Astrocyte (in vitro differentiated cells and primary cell): ENCODE results near the gene FGFRL1. TPM values are rescaled to one million over a fixed set of nuclear protein-coding genes. Genes with fewer than 3 reads are reported as not detected.

ENCODE experiments used
- DNase-seq: peaks from one replicate; pipeline ENCODE4 v3.0.0-alpha.2; 2010; ENCODE audit warnings: low read depth
- FAIRE-seq: peaks from 2 replicates; lab custom pipeline; 2011; peaks lifted over from hg19 to GRCh38; lab: Jason Lieb, UNC
- H2AFZ ChIP-seq: 2 replicates; pipeline ENCODE4 v1.6.0; 2012; ENCODE audit warnings: low read depth, low read length, inconsistent platforms
- H3K27ac ChIP-seq: 2 replicates; pipeline ENCODE4 v1.5.1; 2011; ENCODE audit warnings: low read depth, low read length, inconsistent platforms
- H3K27me3 ChIP-seq: 2 replicates; pipeline ENCODE4 v1.6.0; 2011; ENCODE audit warnings: low read length, inconsistent platforms; ENCODE audit not compliant: insufficient read depth
- H3K36me3 ChIP-seq: 2 replicates; pipeline ENCODE4 v1.5.1; 2011; ENCODE audit warnings: low read length, inconsistent platforms; ENCODE audit not compliant: insufficient read depth
- H3K4me1 ChIP-seq: 2 replicates; pipeline ENCODE4 v1.5.1; 2011; ENCODE audit warnings: low read length, inconsistent platforms; ENCODE audit not compliant: insufficient read depth
- H3K4me2 ChIP-seq: 2 replicates; pipeline ENCODE4 v1.6.0; 2012; ENCODE audit warnings: low read length, inconsistent platforms
- H3K4me3 ChIP-seq: 2 replicates; pipeline ENCODE4 v1.5.1; 2011; ENCODE audit warnings: low read depth, mild to moderate bottlenecking, low read length, inconsistent platforms; ENCODE audit not compliant: insufficient read depth
- H3K79me2 ChIP-seq: 2 replicates; pipeline ENCODE4 v1.6.0; 2012; ENCODE audit warnings: mild to moderate bottlenecking, low read length, inconsistent platforms; ENCODE audit not compliant: insufficient read depth
- H3K9ac ChIP-seq: 2 replicates; pipeline ENCODE4 v1.6.0; 2012; ENCODE audit warnings: mild to moderate bottlenecking, low read length, inconsistent platforms
- H3K9me3 ChIP-seq: 2 replicates; pipeline ENCODE4 v1.5.1; 2012; ENCODE audit warnings: low read depth, mild to moderate bottlenecking, low read length, inconsistent platforms; ENCODE audit not compliant: insufficient read depth
- H4K20me1 ChIP-seq: 2 replicates; pipeline ENCODE4 v1.6.0; 2012; ENCODE audit warnings: low read length, inconsistent platforms; ENCODE audit not compliant: insufficient read depth
- H3K27ac Mint-ChIP-seq: one replicate; pipeline ENCODE4 v1.8.0; 2021; ENCODE audit warnings: mild to moderate bottlenecking, mixed read lengths; ENCODE audit not compliant: unreplicated experiment
- H3K27me3 Mint-ChIP-seq: one replicate; pipeline ENCODE4 v1.8.0; 2021; ENCODE audit warnings: low read depth, mixed read lengths; ENCODE audit not compliant: unreplicated experiment
- H3K36me3 Mint-ChIP-seq: one replicate; pipeline ENCODE4 v1.8.0; 2021; ENCODE audit warnings: low read depth, mixed read lengths; ENCODE audit not compliant: unreplicated experiment
- H3K4me1 Mint-ChIP-seq: one replicate; pipeline ENCODE4 v1.8.0; 2021; ENCODE audit warnings: low read depth, mixed read lengths; ENCODE audit not compliant: unreplicated experiment
- H3K4me3 Mint-ChIP-seq: one replicate; pipeline ENCODE4 v1.8.0; 2021; ENCODE audit warnings: mild to moderate bottlenecking, moderate library complexity, mixed read lengths; ENCODE audit not compliant: unreplicated experiment
- H3K9me3 Mint-ChIP-seq: one replicate; pipeline ENCODE4 v1.8.0; 2021; ENCODE audit warnings: mild to moderate bottlenecking, mixed read lengths; ENCODE audit not compliant: unreplicated experiment
- CTCF ChIP-seq: IDR thresholded peaks from 2 replicates; pipeline ENCODE4 v1.5.1; 2011; ENCODE audit warnings: low read depth, mild to moderate bottlenecking, inconsistent platforms, low read length, moderate library complexity; ENCODE audit not compliant: insufficient read depth
- EZH2 ChIP-seq: IDR thresholded peaks from 2 replicates; pipeline ENCODE4 v1.6.1; 2012; ENCODE audit warnings: mild to moderate bottlenecking, low read length, inconsistent platforms; ENCODE audit not compliant: insufficient read depth
- total RNA-seq: library from RNA; stranded (reverse); gene quantifications from 2 replicates; pipeline ENCODE4 v1.2.1, GENCODE V29; 2021

The FGFRL1 gene
- total RNA-seq, 1 donor from 2014 or later: 64.2 TPM

GRCh38 chr4:1042352-1043055, 31.1 kb downstream of the FGFRL1 start:
- H3K4me3 Mint-ChIP-seq: no peak overlapping the region
- H3K27ac Mint-ChIP-seq: no peak overlapping the region
- Histone ChIP-seq H3K9me3 (no peaks in the 10 kb centered on the region), H4K20me1 (no peaks in the 10 kb centered on the region), H2AFZ (no peak overlapping the region), H3K79me2 (no peaks in the 10 kb centered on the region), H3K4me1 (peaks cover 58% of the 10 kb centered on the region), H3K9ac (no peak overlapping the region), H3K27me3 (no peaks in the 10 kb centered on the region), H3K36me3 (no peaks in the 10 kb centered on the region), H3K4me2 (peak overlapping the region; percentile 79), H3K27ac (peak overlapping the region; percentile 50), H3K4me3 (no peak overlapping the region)
- H3K36me3 Mint-ChIP-seq: peaks cover 1% of the 10 kb centered on the region
- H3K9me3 Mint-ChIP-seq: no peaks in the 10 kb centered on the region
- H3K27me3 Mint-ChIP-seq: no peaks in the 10 kb centered on the region
- peaks cover 18% of the 10 kb centered on the region for H3K4me1 Mint-ChIP-seq
- FAIRE-seq (no peak), DNase-seq (no peak)
- TF ChIP-seq CTCF (no peak), EZH2 (no peak)

GRCh38 chr4:1043162-1043561, 31.7 kb downstream of the FGFRL1 start:
- no peaks in the 10 kb centered on the region for H3K9me3 Mint-ChIP-seq
- Histone ChIP-seq H3K9me3 (no peaks in the 10 kb centered on the region), H2AFZ (peak overlapping the region; percentile 12), H3K4me3 (no peak overlapping the region), H4K20me1 (no peaks in the 10 kb centered on the region), H3K79me2 (no peaks in the 10 kb centered on the region), H3K4me1 (peaks cover 58% of the 10 kb centered on the region), H3K9ac (peak overlapping the region; percentile 45), H3K27ac (peak overlapping the region; percentile 97), H3K36me3 (no peaks in the 10 kb centered on the region), H3K4me2 (peak overlapping the region; percentile 77), H3K27me3 (no peaks in the 10 kb centered on the region)
- TF ChIP-seq EZH2 (no peak), CTCF (no peak)
- H3K4me3 Mint-ChIP-seq: no peak overlapping the region
- FAIRE-seq (no peak), DNase-seq (no peak)
- peaks cover 1% of the 10 kb centered on the region for H3K36me3 Mint-ChIP-seq
- peaks cover 2% of the 10 kb centered on the region for H3K27me3 Mint-ChIP-seq
- H3K4me1 Mint-ChIP-seq: peaks cover 18% of the 10 kb centered on the region
- H3K27ac Mint-ChIP-seq: peak overlapping the region; percentile 68
